ENCODE data around the gene SNIP1. TPM values are rescaled to one million over a fixed set of nuclear protein-coding genes. Genes with fewer than 3 reads are reported as not detected.
"Not testable (repeated sequence)": the region's sequence is repeated elsewhere in the genome, so short reads cannot be mapped to it uniquely, and the experiment has no call there.

SNIP1 gene
- total and polyA plus RNA-seq, 2 of the 8 experiments (the other 6 are each of a cell fraction or from before 2014, with no cell fraction given): 3.7 to 15.7 TPM

DNA sequence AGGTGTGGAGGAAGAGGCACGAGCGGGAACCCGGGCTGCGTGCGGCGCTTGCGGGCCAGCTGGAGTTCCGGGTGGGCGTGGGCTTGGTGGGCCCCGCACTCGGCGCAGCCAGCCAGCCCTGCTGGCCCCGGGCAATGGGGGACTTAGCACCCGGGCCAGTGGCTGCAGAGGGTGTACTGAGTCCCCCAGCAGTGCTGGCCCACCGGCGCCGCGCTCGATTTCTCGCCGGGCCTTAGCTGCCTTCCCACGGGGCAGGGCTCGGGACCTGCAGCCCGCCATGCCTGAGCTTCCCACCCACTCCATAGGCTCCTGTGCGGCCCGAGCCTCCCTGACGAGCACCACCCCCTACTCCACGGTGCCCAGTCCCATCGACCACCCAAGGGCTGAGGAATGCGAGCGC, 35.9 kb downstream of the SNIP1 start:
- peaks cover 2 to 13% (median 5%) of the 10 kb centered on the region in 4 experiments; a peak in 4 of 7 replicates for H3K4me1 ChIP-seq (replicated peaks in 1 of 4; ENCODE audit: control insufficient read depth in 3 of 4, insufficient read depth in 4 of 4, low read length in 3 of 4)
- H3K4me3 ChIP-seq (ENCODE audit: extremely low read depth in 1 of 4, insufficient read depth in 2 of 4, low read depth in 3 of 4, low read length in 4 of 4); H4K8ac ChIP-seq (ENCODE audit: extremely low read depth, insufficient read depth, low read length); H2BK5ac ChIP-seq (ENCODE audit: low read depth, low read length); POLR2A ChIA-PET (ENCODE audit: partially characterized antibody); H2BK20ac ChIP-seq (ENCODE audit: low read length); H2AK5ac ChIP-seq (ENCODE audit: low read depth, low read length); H3K9me3 ChIP-seq (ENCODE audit: insufficient read depth in 2 of 2, low read depth in 1 of 2, low read length in 1 of 2); H3K9ac ChIP-seq (replicated peaks in 1 of 4; ENCODE audit: extremely low read depth in 1 of 4, low read depth in 3 of 4, low read length in 3 of 4); H3K14ac ChIP-seq (ENCODE audit: insufficient read length); H4K91ac ChIP-seq (replicated peaks; ENCODE audit: insufficient read length, low read length); H2AFZ ChIP-seq (ENCODE audit: low read length); H3K18ac ChIP-seq (ENCODE audit: extremely low read depth, low read length); FAIRE-seq; H3K4me2 ChIP-seq (ENCODE audit: insufficient read depth in 1 of 2, low read depth in 2 of 2, low read length in 2 of 2); H3K79me2 ChIP-seq (ENCODE audit: control insufficient read depth in 1 of 2, insufficient read depth in 2 of 2, low read length in 2 of 2); H2BK120ac ChIP-seq (replicated peaks; ENCODE audit: low read depth, low read length); DNase-seq (ENCODE audit: low read depth in 1 of 2, low spot score in 2 of 2); H3K27ac ChIP-seq (ENCODE audit: low read depth, low read length); H2BK15ac ChIP-seq (ENCODE audit: low read length); H2BK12ac ChIP-seq (ENCODE audit: low read depth, low read length); H4K5ac ChIP-seq (ENCODE audit: insufficient read length, low read depth, low read length); H3K36me3 ChIP-seq (ENCODE audit: control insufficient read depth in 2 of 4, insufficient read depth in 4 of 4, low read length in 3 of 4); H3K23ac ChIP-seq (ENCODE audit: insufficient read length); H4K20me1 ChIP-seq (replicated peaks in 1 of 2; ENCODE audit: control insufficient read depth in 1 of 2, insufficient read depth in 2 of 2, low read length in 2 of 2); H3K4ac ChIP-seq (replicated peaks; ENCODE audit: insufficient read length, low read depth, low read length); H3K79me1 ChIP-seq (ENCODE audit: low read depth, low read length); H3K56ac ChIP-seq (replicated peaks; ENCODE audit: insufficient read length, low read depth, low read length); H3K27me3 ChIP-seq (replicated peaks in 1 of 4; ENCODE audit: control insufficient read depth in 3 of 4, extremely low read depth in 1 of 4, insufficient read depth in 3 of 4, low read length in 3 of 4): not testable (repeated sequence)
- WGBS, 2 experiments (ENCODE audit: extremely low coverage in 1 of 2, insufficient coverage in 1 of 2, insufficient read length in 1 of 2, insufficient replicate concordance in 2 of 2, low coverage in 1 of 2, low lambda C conversion rate in 2 of 2, missing lambda C conversion rate in 1 of 2): no CpG with 5 or more reads among the region's 31 CpGs
- H3K23me2 ChIP-seq (ENCODE audit: low read depth, low read length): peaks cover 13% of the 10 kb centered on the region
- CTCF ChIA-PET (ENCODE audit: partially characterized antibody): interaction anchor here (0.9 kb wide), 1 partner anchor 9 kb away, joined by 3 read pairs; no protein-coding TSS in a partner anchor
